SK-N-SH (cell line): ENCODE measurements around the gene DNAH14. TPM values are rescaled to one million over a fixed set of nuclear protein-coding genes. Genes with fewer than 3 reads are reported as not detected.
"Not testable (repeated sequence)": the region's sequence is repeated elsewhere in the genome, so short reads cannot be mapped to it uniquely, and the experiment has no call there.

ENCODE experiments used
- CTCF ChIA-PET: fragments of 300-600, 350-600 bp; formaldehyde crosslinking; extraction: SDS; loops from one replicate; lab custom pipeline; 2021; lab: Yijun Ruan, JAX
- POLR2A ChIA-PET: fragments of 350-600 bp; sonication (Branson Sonifier 250); formaldehyde crosslinking; extraction: SDS; loops from one replicate; lab custom pipeline; 2020; ENCODE audit warnings: antibody characterized with exemption, inconsistent platforms; lab: Yijun Ruan, JAX
- DNase-seq: peaks from one replicate; pipeline ENCODE4 v3.0.0; 2012
- H2AFZ ChIP-seq: fragments of 200-600 bp; sonication (generic); 2 replicates; pipeline ENCODE4 v1.8.1; 2016; ENCODE audit warnings: antibody characterized with exemption, mild to moderate bottlenecking, low read depth
- H3F3A ChIP-seq: fragments of 200-600 bp; sonication (generic); replicated peaks from 2 replicates; pipeline ENCODE3; 2016; ENCODE audit warnings: antibody characterized with exemption, mild to moderate bottlenecking; ENCODE audit not compliant: insufficient read depth
- H3K27ac ChIP-seq, 2 experiments: fragments of 200-500 bp in 1 of 2; fragments of 200-600 bp in 1 of 2; sonication (Bioruptor generic) in 1 of 2; sonication (generic), shearing (Covaris generic) in 1 of 2; 2 replicates each; pipeline versions ENCODE4 v1.5.1 to v1.6.1; 2014 to 2016; ENCODE audit warnings: low read depth in 2 of 2, inconsistent platforms in 1 of 2, low read length in 1 of 2, mild to moderate bottlenecking in 1 of 2, mixed read lengths in 1 of 2
- H3K27me3 ChIP-seq: fragments of 200-600 bp; sonication (generic), shearing (Covaris generic); 2 replicates; pipeline ENCODE4 v1.6.1; 2016; ENCODE audit warnings: mixed run types; ENCODE audit not compliant: insufficient read depth
- H3K36me3 ChIP-seq, 2 experiments: fragments of 200-500 bp in 1 of 2; fragments of 200-600 bp in 1 of 2; sonication (Bioruptor generic) in 1 of 2; sonication (generic) in 1 of 2; replicated peaks in 1 of 2; 2 replicates each; pipeline versions ENCODE3 to v1.5.1; 2014 to 2016; ENCODE audit warnings: low read length in 1 of 2, mild to moderate bottlenecking in 1 of 2; ENCODE audit not compliant: insufficient read depth in 2 of 2, control insufficient read depth in 1 of 2
- H3K4me1 ChIP-seq, 2 experiments: fragments of 200-500 bp in 1 of 2; fragments of 200-600 bp in 1 of 2; sonication (Bioruptor generic) in 1 of 2; sonication (generic), shearing (Covaris generic) in 1 of 2; 2 replicates each; pipeline versions ENCODE4 v1.5.1 to v1.6.1; 2014 to 2016; ENCODE audit warnings: low read depth in 1 of 2, low read length in 1 of 2, mixed run types in 1 of 2; ENCODE audit not compliant: insufficient read depth in 2 of 2, control insufficient read depth in 1 of 2
- H3K4me2 ChIP-seq: fragments of 200-600 bp; sonication (generic), shearing (Covaris generic); 2 replicates; pipeline ENCODE4 v1.6.1; 2017; ENCODE audit warnings: mixed run types
- H3K4me3 ChIP-seq, 2 experiments: fragments of 200-500 bp in 1 of 2; fragments of 200-600 bp in 1 of 2; sonication (Bioruptor generic) in 1 of 2; sonication (generic), shearing (Covaris generic) in 1 of 2; 2 replicates each; pipeline versions ENCODE4 v1.5.1 to v1.8.1; 2014 to 2016; ENCODE audit warnings: low read depth in 2 of 2, inconsistent platforms in 1 of 2, low read length in 1 of 2, mild to moderate bottlenecking in 1 of 2, mixed read lengths in 1 of 2, moderate library complexity in 1 of 2
- H3K79me2 ChIP-seq: fragments of 200-600 bp; sonication (generic); 2 replicates; pipeline ENCODE4 v1.8.1; 2017; ENCODE audit warnings: mild to moderate bottlenecking; ENCODE audit not compliant: insufficient read depth
- H3K9ac ChIP-seq: fragments of 200-600 bp; sonication (generic); 2 replicates; pipeline ENCODE4 v1.6.1; 2017; ENCODE audit warnings: mixed run types
- H3K9me2 ChIP-seq: fragments of 200-600 bp; sonication (generic); 2 replicates; pipeline ENCODE4 v1.6.1; 2017; ENCODE audit warnings: mixed run types
- H3K9me3 ChIP-seq: fragments of 200-600 bp; sonication (generic); 2 replicates; pipeline ENCODE4 v1.6.1; 2017; ENCODE audit warnings: mixed run types, mild to moderate bottlenecking, moderate library complexity
- H4K20me1 ChIP-seq: fragments of 200-600 bp; sonication (generic); 2 replicates; pipeline ENCODE4 v1.6.1; 2017; ENCODE audit warnings: mild to moderate bottlenecking, mixed run types; ENCODE audit not compliant: insufficient read depth
- MXI1 ChIP-seq: IDR thresholded peaks from 2 replicates; pipeline ENCODE4 v1.6.1; 2012; ENCODE audit warnings: mild to moderate bottlenecking, low read depth, low read length, improper control_type of control experiment
- NFIC ChIP-seq: IDR thresholded peaks from 2 replicates; pipeline ENCODE4 v1.4.0; 2012; ENCODE audit warnings: borderline replicate concordance
- RAD21 ChIP-seq: IDR thresholded peaks from 2 replicates; pipeline ENCODE4 v1.6.1; 2012; ENCODE audit warnings: mild to moderate bottlenecking, low read length
- RXRA ChIP-seq: IDR thresholded peaks from 2 replicates; pipeline ENCODE4 v1.4.0; 2012; ENCODE audit warnings: low read depth, mild to moderate bottlenecking, borderline replicate concordance
- TCF12 ChIP-seq: IDR thresholded peaks from 2 replicates; pipeline ENCODE4 v1.4.0; 2012
- TEAD4 ChIP-seq: IDR thresholded peaks from 2 replicates; pipeline ENCODE4 v1.4.0; 2012; ENCODE audit warnings: mild to moderate bottlenecking, borderline replicate concordance; ENCODE audit not compliant: insufficient read depth
- WGBS: methylation state at CpG from one replicate; pipeline ENCODE4 v1.1.6; 2017; ENCODE audit warnings: low lambda C conversion rate; 5-methylcytosine and 5-hydroxymethylcytosine counted together
- polyA plus RNA-seq, 3 experiments: library from polyadenylated mRNA; depleted of rRNA; stranded (reverse); fragments of >200 nt; gene quantifications; 2 replicates each; pipeline ENCODE4 v1.2.3, GENCODE V29; 2012
- TF ChIP-seq, protein P1 (sequence below): IDR thresholded peaks from 2 replicates; pipeline ENCODE4 v1.4.0; 2012; ENCODE audit warnings: low read depth, borderline replicate concordance
- TF ChIP-seq, protein P2 (sequence below): IDR thresholded peaks from 2 replicates; pipeline ENCODE4 v1.4.0; 2012; ENCODE audit warnings: low read depth

The DNAH14 gene
- polyA plus RNA-seq, 1 of the 3 experiments (the other 2 are of a cell fraction) = 8.0 TPM

GRCh38 chr1:224882264-224882663, 47.2 kb upstream of the DNAH14 start (continued):
- TF ChIP-seq TEAD4 = no peak

GRCh38 chr1:224883091-224883490, 46.4 kb upstream of the DNAH14 start:
- no peak for TF ChIP-seq RAD21
- H3K79me2 ChIP-seq = no peaks in the 10 kb centered on the region
- DNase-seq = no peak
- no peaks in the 10 kb centered on the region for H3F3A ChIP-seq
- no peaks in the 10 kb centered on the region for H3K36me3 ChIP-seq
- H3K27me3 ChIP-seq = no peaks in the 10 kb centered on the region
- H3K4me2 ChIP-seq = no peak overlapping the region
- ChIA-PET POLR2A (no interaction called here), CTCF (interaction anchor here (1.0 to 1.4 kb wide), 2 partner anchors 32 to 369 kb away, joined by 3 to 6 read pairs; no protein-coding TSS in a partner anchor)
- H2AFZ ChIP-seq = no peak overlapping the region
- no peaks in the 10 kb centered on the region for H3K9me3 ChIP-seq
- no peak overlapping the region for H3K4me3 ChIP-seq
- WGBS = 84% methylated on average over 2 of the region's 2 CpGs
- H4K20me1 ChIP-seq = no peaks in the 10 kb centered on the region
- peaks cover 2 to 5% of the 10 kb centered on the region in 2 experiments; a peak in 2 of 4 replicates for H3K4me1 ChIP-seq
- no peak overlapping the region for H3K9ac ChIP-seq
- no peak overlapping the region for H3K27ac ChIP-seq
- H3K9me2 ChIP-seq = no peaks in the 10 kb centered on the region

DNA sequence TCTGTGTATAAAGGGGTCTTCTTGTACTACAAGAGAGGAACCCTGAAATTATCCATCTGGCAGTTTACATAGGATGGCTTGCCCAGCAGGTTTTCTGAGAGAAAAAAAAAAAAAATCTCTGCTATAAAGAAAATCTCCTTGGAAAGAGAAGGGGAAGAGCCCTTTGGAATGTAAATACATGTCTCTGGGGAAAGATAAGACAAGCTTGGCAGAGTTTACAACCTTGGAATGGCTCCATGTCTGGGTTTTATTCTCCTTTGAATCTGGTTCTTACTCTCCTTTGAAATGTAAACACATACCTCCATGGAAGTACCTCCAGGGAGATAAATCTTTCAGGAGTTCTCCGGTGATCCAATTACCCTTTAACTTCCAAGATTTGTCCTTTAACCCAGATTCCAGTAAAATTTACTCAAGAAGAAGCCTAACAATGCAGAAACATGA, 45.1 kb upstream of the DNAH14 start:
- Histone ChIP-seq H3K27ac (no peak overlapping the region; a peak in 1 of 4 replicates), H3K4me2 (no peak overlapping the region), H3K9ac (no peak overlapping the region), H4K20me1 (no peaks in the 10 kb centered on the region), H3K27me3 (no peaks in the 10 kb centered on the region), H3F3A (no peaks in the 10 kb centered on the region), H3K4me1 (peaks cover 2 to 5% of the 10 kb centered on the region in 2 experiments; a peak in 2 of 4 replicates), H3K4me3 (no peak overlapping the region), H3K9me2 (no peaks in the 10 kb centered on the region), H2AFZ (no peak overlapping the region), H3K79me2 (no peaks in the 10 kb centered on the region), H3K36me3 (no peaks in the 10 kb centered on the region), H3K9me3 (no peaks in the 10 kb centered on the region)
- TF ChIP-seq RXRA (no peak), TCF12 (peak; percentile 27; the same call in 1 of the 2 replicates), TEAD4 (0 out of 2 replicates have a peak, but pooled peaks have one; percentile 18), NFIC (peak; percentile 37; the same call in 1 of the 2 replicates), MXI1 (no peak)
- TF ChIP-seq, protein P1, sequence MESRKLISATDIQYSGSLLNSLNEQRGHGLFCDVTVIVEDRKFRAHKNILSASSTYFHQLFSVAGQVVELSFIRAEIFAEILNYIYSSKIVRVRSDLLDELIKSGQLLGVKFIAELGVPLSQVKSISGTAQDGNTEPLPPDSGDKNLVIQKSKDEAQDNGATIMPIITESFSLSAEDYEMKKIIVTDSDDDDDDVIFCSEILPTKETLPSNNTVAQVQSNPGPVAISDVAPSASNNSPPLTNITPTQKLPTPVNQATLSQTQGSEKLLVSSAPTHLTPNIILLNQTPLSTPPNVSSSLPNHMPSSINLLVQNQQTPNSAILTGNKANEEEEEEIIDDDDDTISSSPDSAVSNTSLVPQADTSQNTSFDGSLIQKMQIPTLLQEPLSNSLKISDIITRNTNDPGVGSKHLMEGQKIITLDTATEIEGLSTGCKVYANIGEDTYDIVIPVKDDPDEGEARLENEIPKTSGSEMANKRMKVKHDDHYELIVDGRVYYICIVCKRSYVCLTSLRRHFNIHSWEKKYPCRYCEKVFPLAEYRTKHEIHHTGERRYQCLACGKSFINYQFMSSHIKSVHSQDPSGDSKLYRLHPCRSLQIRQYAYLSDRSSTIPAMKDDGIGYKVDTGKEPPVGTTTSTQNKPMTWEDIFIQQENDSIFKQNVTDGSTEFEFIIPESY = no peak
- TF ChIP-seq, protein P2, sequence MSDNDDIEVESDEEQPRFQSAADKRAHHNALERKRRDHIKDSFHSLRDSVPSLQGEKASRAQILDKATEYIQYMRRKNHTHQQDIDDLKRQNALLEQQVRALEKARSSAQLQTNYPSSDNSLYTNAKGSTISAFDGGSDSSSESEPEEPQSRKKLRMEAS = no peak
- 39% methylated on average over 1 of the region's 1 CpG for WGBS
- POLR2A ChIA-PET = no interaction called here
- no peak for DNase-seq
- CTCF ChIA-PET = interaction anchor here (1.0 to 1.1 kb wide), 2 partner anchors 32 to 38 kb away, joined by 3 to 4 read pairs; no protein-coding TSS in a partner anchor

DNA sequence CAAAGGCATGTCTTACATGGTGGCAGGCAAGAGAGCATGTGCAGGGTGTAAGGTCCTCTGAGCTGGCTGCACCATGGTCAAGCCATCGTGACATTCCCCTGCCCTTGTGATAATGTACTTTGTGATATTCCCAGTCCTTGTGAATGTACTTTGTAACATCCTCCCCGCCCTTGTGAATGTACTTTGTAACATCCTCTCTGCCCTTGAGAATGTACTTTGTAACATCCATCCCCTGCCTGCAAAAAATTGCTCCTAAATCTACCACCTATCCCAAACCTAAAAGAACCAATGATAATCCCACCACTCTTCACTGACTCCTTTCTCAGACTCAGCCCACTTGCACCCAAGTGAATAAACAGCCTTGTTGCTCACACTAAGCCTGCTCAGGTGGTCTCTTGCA, 44.1 kb upstream of the DNAH14 start:
- H3K4me1 ChIP-seq, POLR2A ChIA-PET: not testable (repeated sequence)

More for the DNA sequence above, 44.1 kb upstream of the DNAH14 start:
- not testable (repeated sequence) for H3K4me3 ChIP-seq, H3K36me3 ChIP-seq, H3K9me3 ChIP-seq, DNase-seq, H3K79me2 ChIP-seq, H3K9ac ChIP-seq, H3F3A ChIP-seq, H3K27me3 ChIP-seq, H3K4me2 ChIP-seq, H4K20me1 ChIP-seq, H2AFZ ChIP-seq, H3K27ac ChIP-seq, H3K9me2 ChIP-seq
- CTCF ChIA-PET = interaction anchor here (1.1 kb wide), 1 partner anchor 33 kb away, joined by 4 read pairs; no protein-coding TSS in a partner anchor
- WGBS = 30% methylated on average over 2 of the region's 2 CpGs
